Testis (tissue), 3 donors: Measurements from ENCODE around the gene AVL9. TPM values are rescaled to one million over a fixed set of nuclear protein-coding genes. Genes with fewer than 3 reads are reported as not detected.
"Not testable (repeated sequence)": the region's sequence is repeated elsewhere in the genome, so short reads cannot be mapped to it uniquely, and the experiment has no call there.

Experiments
- DNase-seq: peaks from one replicate; pipeline ENCODE4 v3.0.0-alpha.2; 2019
- H3K27ac ChIP-seq, 2 donors: fragments of 200-600 bp; sonication (generic); one replicate each; pipeline ENCODE4 v1.5.1; 2019
- H3K27me3 ChIP-seq: fragments of 200-600 bp; sonication (generic); one replicate; pipeline ENCODE4 v1.5.1; 2019
- H3K36me3 ChIP-seq: fragments of 200-600 bp; sonication (generic); one replicate; pipeline ENCODE4 v1.5.1; 2017; ENCODE audit warnings: low read depth; ENCODE audit errors: missing control alignments
- H3K4me1 ChIP-seq: fragments of 200-600 bp; sonication (generic); one replicate; pipeline ENCODE4 v1.5.1; 2019
- H3K4me3 ChIP-seq, 2 donors: fragments of 200-600 bp; sonication (generic); one replicate each; pipeline ENCODE4 v1.5.1; 2017 to 2019
- H3K9me3 ChIP-seq: fragments of 200-600 bp; sonication (generic); one replicate; pipeline ENCODE4 v1.5.1; 2017
- CTCF ChIP-seq, 3 experiments: fragments of 450-650 bp in 2 of 3; fragments of 200-600 bp in 1 of 3; sonication (generic) in 1 of 3; IDR thresholded peaks; one replicate each; pipeline ENCODE4 v1.5.1; 2016 to 2019; ENCODE audit warnings: antibody characterized with exemption in 3 of 3, mild to moderate bottlenecking in 2 of 3, moderate library complexity in 1 of 3
- POLR2A ChIP-seq: fragments of 450-650 bp; IDR thresholded peaks from one replicate; pipeline ENCODE4 v1.6.1; 2017; ENCODE audit warnings: antibody characterized with exemption, mild to moderate bottlenecking, moderate library complexity
- WGBS, 2 donors: methylation state at CpG; one replicate each; pipeline ENCODE4 v1.1.5; 2018; 5-methylcytosine and 5-hydroxymethylcytosine counted together
- intact Hi-C: fragments of 100-400 bp; cut with DNase I; formaldehyde crosslinking; loops from one replicate; pipeline ENCODE4 v1.15.1; 2023; ENCODE audit warnings: low total_unique reads
- polyA plus RNA-seq: library from polyadenylated mRNA; stranded (reverse); fragments of 350-450 nt; fragmentation: Illumina TruSeq; extraction: RNeasy Lipid Tissue Mini Kit (QIAGEN cat#74804); gene quantifications from one replicate; pipeline ENCODE4 v1.2.3, GENCODE V29; 2014; ENCODE audit warnings: low read depth, low replicate concordance; ENCODE audit not compliant: insufficient read depth
- total RNA-seq, 2 donors: library from RNA; depleted of rRNA; stranded (reverse); fragments of >200 nt; gene quantifications; one replicate each; pipeline ENCODE4 v1.2.3, GENCODE V29; 2016

Gene AVL9
- total and polyA plus RNA-seq, 3 donors from 2014 or later = 27.5 to 49.1 (median 46.8) TPM

DNA sequence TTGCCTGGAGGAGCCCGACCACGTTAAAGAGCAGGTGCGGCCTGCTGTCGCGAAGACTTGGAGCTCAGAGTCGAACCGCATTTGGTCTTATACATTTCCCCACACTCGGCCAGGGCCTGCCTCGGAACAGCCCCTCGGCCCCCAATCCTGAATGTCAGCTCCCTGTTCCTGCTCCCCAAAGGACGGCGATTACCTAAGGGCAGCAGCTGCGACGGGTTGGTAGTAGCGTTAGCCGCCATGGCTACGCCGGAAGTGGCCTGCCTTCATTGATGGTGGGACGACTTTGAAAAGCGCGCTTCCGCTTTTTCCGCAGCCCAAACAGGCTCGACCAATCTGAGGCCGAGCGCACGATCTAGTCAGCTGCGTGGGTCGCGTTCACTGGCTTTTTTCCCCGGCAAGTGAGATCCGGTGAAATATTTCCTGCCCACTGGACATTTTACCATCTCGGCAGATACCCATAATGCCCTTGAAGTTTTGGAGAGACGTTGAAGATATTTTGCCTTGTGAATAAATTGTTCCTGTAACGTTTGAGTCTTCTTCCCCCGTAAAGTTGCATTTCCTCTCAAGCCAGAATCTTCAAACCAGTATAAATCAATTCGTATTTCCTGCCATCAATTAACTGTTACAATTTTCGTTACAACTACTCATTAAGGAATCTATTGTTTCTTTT is 5.0 kb upstream of the AVL9 start, which contains the start of gene LSM5:
TSS of gene LSM5 (minus strand) at position 254 of the 670 bp plus-strand sequence. CDS start at position 239, 15 bp downstream.
- Histone ChIP-seq H3K9me3 (no peaks in the 10 kb centered on the region), H3K4me1 (no peaks in the 10 kb centered on the region), H3K4me3 (peak within 1 kb of the TSS; percentile 77 to 84), H3K36me3 (no peaks in the 10 kb centered on the region), H3K27me3 (no peaks in the 10 kb centered on the region), H3K27ac (peak within 1 kb of the TSS; percentile 53 to 83)
- TF ChIP-seq POLR2A (no peak), CTCF (IDR thresholded peaks at IDR 0.05) (no peak)
- peak; percentile 97 for DNase-seq
- intact Hi-C loops = no loop called here
- WGBS, 2 donors = 0% methylated on average over 32 to 38 of the region's 38 CpGs

GRCh38 chr7:32494946-32495297 is 367 bp upstream of the AVL9 start:
- DNase-seq = no peak
- no peak for TF ChIP-seq POLR2A
- TF ChIP-seq CTCF (IDR thresholded peaks at IDR 0.05) = no peak
- intact Hi-C loops = no loop called here
- Histone ChIP-seq H3K36me3 (no peaks in the 10 kb centered on the region), H3K9me3 (no peaks in the 10 kb centered on the region), H3K27me3 (no peaks in the 10 kb centered on the region), H3K27ac (peak overlapping the region; percentile 96), H3K4me1 (peaks cover 15% of the 10 kb centered on the region), H3K4me3 (peak overlapping the region; percentile 94 to 96)
- WGBS, 2 donors = 0 to 1% methylated on average over 14 of the region's 14 CpGs

DNA sequence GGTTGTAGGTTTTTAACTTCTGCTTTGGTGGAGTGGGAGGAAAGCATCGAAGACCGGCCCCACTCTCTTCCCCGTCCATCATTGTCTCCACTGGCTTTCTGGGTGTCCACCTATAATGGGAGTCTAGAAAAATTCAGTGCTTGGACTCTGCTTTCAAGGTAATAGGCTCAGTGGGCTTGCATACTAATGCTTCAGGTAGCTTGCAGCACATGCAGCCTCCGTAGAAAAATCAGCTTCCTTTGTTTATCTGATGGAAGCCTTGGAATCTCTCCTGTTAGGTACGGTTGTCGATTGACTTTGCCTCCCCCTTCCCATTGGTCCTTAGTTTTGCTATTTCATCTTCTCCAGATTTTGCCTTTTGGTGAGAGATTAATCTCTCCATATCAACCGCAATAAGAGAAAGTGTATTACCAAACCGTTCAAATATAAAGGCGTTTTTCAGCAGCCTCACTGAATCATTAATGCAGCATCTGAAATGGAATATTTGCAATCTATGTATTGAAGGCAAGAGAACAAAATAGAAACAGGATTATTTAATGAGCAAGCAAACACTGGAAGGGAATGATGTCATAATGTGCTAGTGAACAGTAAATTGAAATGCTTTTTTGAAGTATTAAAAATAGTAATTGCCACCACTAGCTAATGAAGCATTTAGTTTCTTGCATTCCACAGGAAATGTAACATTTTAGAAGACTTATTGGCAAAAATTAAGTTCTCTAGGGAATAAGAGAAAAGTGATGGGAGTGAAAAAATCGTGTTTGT is 944 bp downstream of the AVL9 start:
- 2% methylated on average over 10 of the region's 10 CpGs for WGBS, 2 donors
- no peaks in the 10 kb centered on the region for H3K36me3 ChIP-seq
- no peak for DNase-seq

DNA sequence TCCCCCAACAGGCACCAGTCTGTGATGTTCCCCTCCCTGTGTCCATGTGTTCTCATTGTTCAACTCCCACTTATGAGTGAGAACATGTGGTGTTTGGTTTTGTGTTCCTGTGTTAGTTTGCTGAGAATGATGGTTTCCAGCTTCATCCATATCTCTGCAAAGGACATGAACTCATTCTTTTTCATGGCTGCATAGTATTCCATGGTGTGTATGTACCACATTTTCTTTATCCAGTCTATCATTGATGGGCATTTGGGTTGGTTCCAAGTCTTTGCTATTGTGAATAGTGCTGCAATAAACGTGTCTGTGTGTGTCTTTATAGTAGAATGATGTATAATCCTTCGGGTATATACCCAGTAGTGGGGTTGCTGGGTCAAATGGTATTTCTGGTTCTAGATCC is 4.5 kb downstream of the AVL9 start:
- intact Hi-C loops, H3K27ac ChIP-seq, H3K27me3 ChIP-seq, DNase-seq, H3K4me3 ChIP-seq, H3K9me3 ChIP-seq, H3K36me3 ChIP-seq: not testable (repeated sequence)
- WGBS, 2 donors = 84 to 88% methylated on average over 2 of the region's 2 CpGs
- peaks cover 21% of the 10 kb centered on the region for H3K4me1 ChIP-seq

More for the DNA sequence above, 944 bp downstream of the AVL9 start:
- Histone ChIP-seq H3K4me3 (peak overlapping the region; percentile 94 to 96), H3K9me3 (no peaks in the 10 kb centered on the region), H3K27ac (peak overlapping the region; percentile 96), H3K4me1 (peaks cover 20% of the 10 kb centered on the region), H3K27me3 (no peaks in the 10 kb centered on the region)
- TF ChIP-seq POLR2A (no peak), CTCF (IDR thresholded peaks at IDR 0.05) (no peak)
- intact Hi-C loops = no loop called here

DNA sequence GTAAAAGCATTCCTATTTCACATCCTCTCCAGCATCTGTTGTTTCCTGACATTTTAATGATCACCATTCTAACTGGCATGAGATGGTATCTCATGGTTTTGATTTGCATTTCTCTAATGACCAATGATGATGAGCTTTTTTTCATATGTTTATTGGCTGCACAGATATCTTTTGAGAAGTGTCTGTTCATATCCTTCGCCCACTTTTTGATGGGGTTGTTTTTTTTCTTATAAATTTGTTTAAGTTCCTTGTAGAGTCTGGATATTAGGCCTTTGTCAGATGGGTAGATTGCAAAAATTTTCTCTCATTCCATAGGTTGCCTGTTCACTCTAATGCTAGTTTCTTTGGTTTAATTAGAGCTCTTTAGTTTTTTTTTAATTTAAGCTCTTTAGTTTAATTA is 4.9 kb downstream of the AVL9 start:
- H3K4me3 ChIP-seq, H3K27ac ChIP-seq, DNase-seq, H3K9me3 ChIP-seq, H3K27me3 ChIP-seq, intact Hi-C loops, H3K36me3 ChIP-seq: not testable (repeated sequence)
- peaks cover 21% of the 10 kb centered on the region for H3K4me1 ChIP-seq
- WGBS, 2 donors = 98 to 100% methylated on average over 1 of the region's 1 CpG
